ENCODE measurements around the gene GPANK1.

The GPANK1 gene

DNA sequence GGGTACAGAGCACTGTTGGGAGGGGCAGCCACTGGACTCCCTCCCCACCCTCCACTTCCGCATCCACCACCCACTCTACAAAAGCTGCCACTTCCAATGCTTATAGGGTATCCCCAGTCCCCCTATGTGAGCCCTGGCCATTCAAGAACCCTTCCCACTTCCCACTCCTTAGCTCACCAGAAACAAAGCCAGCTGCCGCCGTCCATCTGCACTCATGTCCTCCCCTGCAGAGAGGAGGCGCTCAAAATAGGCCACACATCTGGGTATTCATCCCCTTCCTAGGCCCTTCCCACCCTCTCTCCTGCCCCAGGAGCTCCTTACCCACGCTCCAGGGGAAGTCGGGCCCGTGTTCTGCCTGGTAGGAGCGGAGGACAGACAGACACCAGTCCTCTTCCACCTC, 22.5 kb upstream of the GPANK1 start:
- Histone ChIP-seq H3K36me3 (ENCODE audit: control insufficient read depth in 2 of 2, insufficient read depth in 1 of 2, low read length in 2 of 2) (peaks cover 0 to 60% of the 10 kb centered on the region in 2 experiments; a peak in 1 of 3 replicates), H3K4me1 (ENCODE audit: control insufficient read depth, insufficient read depth, low read length) (no peaks in the 10 kb centered on the region), H3K4me3 (ENCODE audit: low read depth, low read length) (no peak overlapping the region), H3K9me3 (ENCODE audit: control insufficient read depth, insufficient read depth, low read depth, low read length) (no peaks in the 10 kb centered on the region), H3K27ac (ENCODE audit: extremely low read depth, low read depth, low read length) (no peak overlapping the region)
- CTCF ChIA-PET: interaction anchor here (0.6 kb wide), 1 partner anchor 22 kb away, joined by 3 read pairs; the partner anchor contains the start of gene GPANK1
- TF ChIP-seq ZNF558 (tag by site-specific recombination; IDR thresholded peaks at IDR 0.05): no peak
- TF ChIP-seq ZNF645 (tag by site-specific recombination; IDR thresholded peaks at IDR 0.05): no peak
- TF ChIP-seq ZNF623 (tag by site-specific recombination; IDR thresholded peaks at IDR 0.05): no peak
- TF ChIP-seq HOXD13 (CRISPR knock-in tag; IDR thresholded peaks at IDR 0.05; ENCODE audit: borderline replicate concordance): no peak
- TF ChIP-seq, protein P1, sequence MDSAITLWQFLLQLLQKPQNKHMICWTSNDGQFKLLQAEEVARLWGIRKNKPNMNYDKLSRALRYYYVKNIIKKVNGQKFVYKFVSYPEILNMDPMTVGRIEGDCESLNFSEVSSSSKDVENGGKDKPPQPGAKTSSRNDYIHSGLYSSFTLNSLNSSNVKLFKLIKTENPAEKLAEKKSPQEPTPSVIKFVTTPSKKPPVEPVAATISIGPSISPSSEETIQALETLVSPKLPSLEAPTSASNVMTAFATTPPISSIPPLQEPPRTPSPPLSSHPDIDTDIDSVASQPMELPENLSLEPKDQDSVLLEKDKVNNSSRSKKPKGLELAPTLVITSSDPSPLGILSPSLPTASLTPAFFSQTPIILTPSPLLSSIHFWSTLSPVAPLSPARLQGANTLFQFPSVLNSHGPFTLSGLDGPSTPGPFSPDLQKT (IDR thresholded peaks at IDR 0.05; ENCODE audit: borderline replicate concordance, low read depth, low read length): no peak
- TF ChIP-seq GLIS2 (tag by site-specific recombination; IDR thresholded peaks at IDR 0.05): no peak
- no peak for TF ChIP-seq ZNF274 (IDR thresholded peaks at IDR 0.05; ENCODE audit: low read length)
- TF ChIP-seq ZNF274 (tag by site-specific recombination; IDR thresholded peaks at IDR 0.05; ENCODE audit: borderline replicate concordance): no peak
- TF ChIP-seq KLF16 (tag by site-specific recombination; IDR thresholded peaks at IDR 0.05): no peak
- TF ChIP-seq, protein P2, sequence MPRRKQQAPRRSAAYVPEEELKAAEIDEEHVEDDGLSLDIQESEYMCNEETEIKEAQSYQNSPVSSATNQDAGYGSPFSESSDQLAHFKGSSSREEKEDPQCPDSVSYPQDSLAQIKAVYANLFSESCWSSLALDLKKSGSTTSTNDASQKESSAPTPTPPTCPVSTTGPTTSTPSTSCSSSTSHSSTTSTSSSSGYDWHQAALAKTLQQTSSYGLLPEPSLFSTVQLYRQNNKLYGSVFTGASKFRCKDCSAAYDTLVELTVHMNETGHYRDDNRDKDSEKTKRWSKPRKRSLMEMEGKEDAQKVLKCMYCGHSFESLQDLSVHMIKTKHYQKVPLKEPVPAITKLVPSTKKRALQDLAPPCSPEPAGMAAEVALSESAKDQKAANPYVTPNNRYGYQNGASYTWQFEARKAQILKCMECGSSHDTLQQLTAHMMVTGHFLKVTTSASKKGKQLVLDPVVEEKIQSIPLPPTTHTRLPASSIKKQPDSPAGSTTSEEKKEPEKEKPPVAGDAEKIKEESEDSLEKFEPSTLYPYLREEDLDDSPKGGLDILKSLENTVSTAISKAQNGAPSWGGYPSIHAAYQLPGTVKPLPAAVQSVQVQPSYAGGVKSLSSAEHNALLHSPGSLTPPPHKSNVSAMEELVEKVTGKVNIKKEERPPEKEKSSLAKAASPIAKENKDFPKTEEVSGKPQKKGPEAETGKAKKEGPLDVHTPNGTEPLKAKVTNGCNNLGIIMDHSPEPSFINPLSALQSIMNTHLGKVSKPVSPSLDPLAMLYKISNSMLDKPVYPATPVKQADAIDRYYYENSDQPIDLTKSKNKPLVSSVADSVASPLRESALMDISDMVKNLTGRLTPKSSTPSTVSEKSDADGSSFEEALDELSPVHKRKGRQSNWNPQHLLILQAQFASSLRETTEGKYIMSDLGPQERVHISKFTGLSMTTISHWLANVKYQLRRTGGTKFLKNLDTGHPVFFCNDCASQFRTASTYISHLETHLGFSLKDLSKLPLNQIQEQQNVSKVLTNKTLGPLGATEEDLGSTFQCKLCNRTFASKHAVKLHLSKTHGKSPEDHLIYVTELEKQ (tag by site-specific recombination; IDR thresholded peaks at IDR 0.05; ENCODE audit: borderline replicate concordance): no peak
- TF ChIP-seq BCL11A (tag by site-specific recombination; IDR thresholded peaks at IDR 0.05; ENCODE audit: low read depth): no peak
- TF ChIP-seq ZNF184 (tag by site-specific recombination; IDR thresholded peaks at IDR 0.05): no peak
- no peak for TF ChIP-seq ZNF146 (tag by site-specific recombination; IDR thresholded peaks at IDR 0.05)
- no peak for TF ChIP-seq KLF10 (tag by site-specific recombination; IDR thresholded peaks at IDR 0.05)
- TF ChIP-seq ZFP69B (tag by site-specific recombination; IDR thresholded peaks at IDR 0.05): no peak
- no peak for TF ChIP-seq ZBTB8A (tag by site-specific recombination; IDR thresholded peaks at IDR 0.05)
- TF ChIP-seq ZNF621 (tag by site-specific recombination; IDR thresholded peaks at IDR 0.05): no peak
- no peak for TF ChIP-seq GLI4 (tag by site-specific recombination; IDR thresholded peaks at IDR 0.05)
- POLR2A ChIA-PET: interaction anchor here (0.5 to 1.4 kb wide), 6 partner anchors 16 to 441 kb away, joined by 3 to 10 read pairs (median 4); partner anchors contain the start of genes ABHD16A, ATF6B and HSPA1B

- H3K4me1 ChIP-seq (ENCODE audit: control insufficient read depth, insufficient read depth, low read length): no peaks in the 10 kb centered on the region
- CTCF ChIA-PET: interaction anchor here (0.6 to 1.2 kb wide), 3 partner anchors 83 to 364 kb away, joined by 3 to 10 read pairs (median 3); no protein-coding TSS in a partner anchor
These were observed 21.7 kb upstream of the GPANK1 start for GRCh38 chr6:31686483-31686882.

More at GRCh38 chr6:31686483-31686882, 21.7 kb upstream of the GPANK1 start:
- Histone ChIP-seq H3K36me3 (ENCODE audit: control insufficient read depth in 2 of 2, insufficient read depth in 1 of 2, low read length in 2 of 2) (peaks cover 0 to 54% of the 10 kb centered on the region in 2 experiments; a peak in 1 of 3 replicates), H3K9me3 (ENCODE audit: control insufficient read depth, insufficient read depth, low read depth, low read length) (no peaks in the 10 kb centered on the region), H3K4me3 (ENCODE audit: low read depth, low read length) (no peak overlapping the region), H3K27ac (ENCODE audit: extremely low read depth, low read depth, low read length) (no peak overlapping the region)
- POLR2A ChIA-PET: interaction anchor here (0.6 to 1.4 kb wide), 2 partner anchors 141 to 164 kb away, joined by 4 read pairs; partner anchors contain the start of gene HSPA1B
- no peak for TF ChIP-seq OVOL3 (tag by site-specific recombination; IDR thresholded peaks at IDR 0.05)
- TF ChIP-seq ZBTB48 (tag by site-specific recombination; IDR thresholded peaks at IDR 0.05): 0 out of 2 replicates have a peak, but pooled peaks have one; percentile 53

Measured in HEK293 (cell line).